Stimulated activated CD4-positive, alpha-beta T cell treated with anti-CD3 and anti-CD28 coated beads, Interleukin-12 subunit alpha, Interleukin-12 subunit beta, amount 100 ng/mL, for 48 hours (primary cell): ENCODE measurements around the gene AKR1C4.

ENCODE experiments used
- DNase-seq, 3 donors: peaks; one replicate each; pipeline ENCODE4 v3.0.0-alpha.2; 2020; ENCODE audit warnings: low read depth in 2 of 3, low spot score in 1 of 3

The AKR1C4 gene

GRCh38 chr10:5265139-5265538, 68.5 kb downstream of the AKR1C4 start:
- no peak for DNase-seq

- DNase-seq: no peak
Measured at GRCh38 chr10:5266351-5266750, 69.7 kb downstream of the AKR1C4 start.

GRCh38 chr10:5266804-5267203, 70.2 kb downstream of the AKR1C4 start:
- no peak for DNase-seq

- DNase-seq: no peak
Measured at GRCh38 chr10:5268234-5268633, 71.6 kb downstream of the AKR1C4 start.
